GM18951 (cell line): ENCODE results near the gene SET.
A peak's percentile ranks its signal among the peaks of the same experiment; 100 is the strongest.

Source experiments
- POLR2A ChIP-seq: IDR thresholded peaks from 4 replicates; pipeline ENCODE4 v1.6.1; 2011; ENCODE audit warnings: mild to moderate bottlenecking; ENCODE audit not compliant: insufficient read length, insufficient read depth; ENCODE audit errors: extremely low read depth
- in situ Hi-C: fragments of 300-500 bp; cut with MboI; formaldehyde crosslinking; loops from one replicate; pipeline ENCODE4 v1.12.0; 2022; ENCODE audit warnings: low sequenced_read_pairs, mixed read lengths, inconsistent platforms; ENCODE audit not compliant: unreplicated experiment

Gene SET

GRCh38 chr9:128723866-128724743, 35.1 kb downstream of the SET start, which contains the start of gene ZDHHC12:
TSS of gene ZDHHC12 (minus strand) at chr9:128724127. CDS start at chr9:128724093, 34 bp downstream.
- in situ Hi-C loops: no loop called here
- TF ChIP-seq POLR2A: peak; percentile 99

- peak; percentile 28 for TF ChIP-seq POLR2A
- in situ Hi-C loops: no loop called here
Measured at GRCh38 chr9:128724744-128725211, 35.8 kb downstream of the SET start.

GRCh38 chr9:128727640-128728248, 38.7 kb downstream of the SET start:
- no peak for TF ChIP-seq POLR2A
- in situ Hi-C loops: no loop called here

GRCh38 chr9:128728298-128728697, 39.3 kb downstream of the SET start:
- TF ChIP-seq POLR2A: no peak
- in situ Hi-C loops: no loop called here

- in situ Hi-C loops: no loop called here
- TF ChIP-seq POLR2A: no peak
Measured at GRCh38 chr9:128729302-128729701, 40.3 kb downstream of the SET start.

- TF ChIP-seq POLR2A: no peak
- in situ Hi-C loops: no loop called here
Measured at GRCh38 chr9:128729766-128730517, 40.9 kb downstream of the SET start.

GRCh38 chr9:128731093-128731492, 42.1 kb downstream of the SET start:
- in situ Hi-C loops: no loop called here
- TF ChIP-seq POLR2A: no peak

GRCh38 chr9:128731691-128732090, 42.7 kb downstream of the SET start:
- in situ Hi-C loops: no loop called here
- TF ChIP-seq POLR2A: no peak

GRCh38 chr9:128732576-128732975, 43.6 kb downstream of the SET start:
- no peak for TF ChIP-seq POLR2A
- in situ Hi-C loops: no loop called here

- no peak for TF ChIP-seq POLR2A
- in situ Hi-C loops: no loop called here
Measured at GRCh38 chr9:128733256-128733655, 44.2 kb downstream of the SET start.

GRCh38 chr9:128735373-128735772, 46.4 kb downstream of the SET start:
- TF ChIP-seq POLR2A: no peak

GRCh38 chr9:128742401-128742800, 53.4 kb downstream of the SET start:
- no peak for TF ChIP-seq POLR2A
- in situ Hi-C loops: no loop called here

More at GRCh38 chr9:128735373-128735772, 46.4 kb downstream of the SET start:
- in situ Hi-C loops: no loop called here

GRCh38 chr9:128743421-128743820, 54.4 kb downstream of the SET start:
- in situ Hi-C loops: no loop called here
- TF ChIP-seq POLR2A: no peak
